Measurements from ENCODE around the gene ECHS1.

The ECHS1 gene

DNA sequence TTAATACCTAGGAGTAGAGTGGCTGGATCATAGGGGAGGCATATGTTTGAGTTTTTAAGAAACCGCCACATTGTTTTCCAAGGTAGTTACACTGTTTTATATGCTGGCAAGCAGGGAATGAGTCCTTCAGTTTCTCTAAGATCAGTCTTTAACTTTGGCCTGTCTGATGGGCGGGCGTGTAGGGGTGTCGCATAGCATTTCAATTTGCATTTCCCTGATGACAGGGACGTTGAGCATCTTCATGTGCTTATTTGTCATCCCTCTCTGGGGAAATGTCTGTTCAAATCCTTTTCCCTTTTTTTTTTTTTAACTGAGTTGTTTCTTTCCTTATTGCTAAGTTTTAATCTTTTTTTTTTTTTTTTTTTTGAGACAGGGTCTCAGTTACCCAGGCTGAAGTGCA lies 30.6 kb upstream of the ECHS1 start:
- TF ChIP-seq, protein P1, sequence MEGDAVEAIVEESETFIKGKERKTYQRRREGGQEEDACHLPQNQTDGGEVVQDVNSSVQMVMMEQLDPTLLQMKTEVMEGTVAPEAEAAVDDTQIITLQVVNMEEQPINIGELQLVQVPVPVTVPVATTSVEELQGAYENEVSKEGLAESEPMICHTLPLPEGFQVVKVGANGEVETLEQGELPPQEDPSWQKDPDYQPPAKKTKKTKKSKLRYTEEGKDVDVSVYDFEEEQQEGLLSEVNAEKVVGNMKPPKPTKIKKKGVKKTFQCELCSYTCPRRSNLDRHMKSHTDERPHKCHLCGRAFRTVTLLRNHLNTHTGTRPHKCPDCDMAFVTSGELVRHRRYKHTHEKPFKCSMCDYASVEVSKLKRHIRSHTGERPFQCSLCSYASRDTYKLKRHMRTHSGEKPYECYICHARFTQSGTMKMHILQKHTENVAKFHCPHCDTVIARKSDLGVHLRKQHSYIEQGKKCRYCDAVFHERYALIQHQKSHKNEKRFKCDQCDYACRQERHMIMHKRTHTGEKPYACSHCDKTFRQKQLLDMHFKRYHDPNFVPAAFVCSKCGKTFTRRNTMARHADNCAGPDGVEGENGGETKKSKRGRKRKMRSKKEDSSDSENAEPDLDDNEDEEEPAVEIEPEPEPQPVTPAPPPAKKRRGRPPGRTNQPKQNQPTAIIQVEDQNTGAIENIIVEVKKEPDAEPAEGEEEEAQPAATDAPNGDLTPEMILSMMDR (conservative IDR thresholded peaks at IDR 0.05; ENCODE audit: low read length) = no peak
- no peak for DNase-seq (ENCODE audit: low read depth)
- no peak overlapping the region for H3K4me3 ChIP-seq (ENCODE audit: low read length)

DNA sequence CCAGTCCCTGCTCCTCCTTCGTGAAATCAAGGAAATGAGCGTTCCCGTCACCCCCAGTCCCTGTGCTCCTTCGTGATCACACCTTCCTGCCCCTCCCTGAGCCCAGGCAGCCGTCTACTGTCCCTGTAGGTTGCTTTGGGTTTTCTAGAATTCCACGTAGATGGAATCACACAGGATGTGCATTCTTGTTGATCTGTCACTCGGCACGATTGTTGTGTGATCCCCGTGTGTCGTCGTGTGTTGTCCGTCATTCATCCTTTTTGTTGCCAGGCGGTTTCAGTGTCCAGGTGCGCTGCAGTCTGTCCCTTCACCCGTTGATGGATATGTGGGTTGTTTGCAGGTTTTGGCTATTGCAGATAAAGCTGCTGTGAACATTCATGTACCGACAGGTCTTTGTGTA lies 30.2 kb upstream of the ECHS1 start:
- H3K4me3 ChIP-seq (ENCODE audit: low read length) = no peak overlapping the region
- TF ChIP-seq, protein P1 (conservative IDR thresholded peaks at IDR 0.05; ENCODE audit: low read length) = no peak
- no peak for DNase-seq (ENCODE audit: low read depth)

DNA sequence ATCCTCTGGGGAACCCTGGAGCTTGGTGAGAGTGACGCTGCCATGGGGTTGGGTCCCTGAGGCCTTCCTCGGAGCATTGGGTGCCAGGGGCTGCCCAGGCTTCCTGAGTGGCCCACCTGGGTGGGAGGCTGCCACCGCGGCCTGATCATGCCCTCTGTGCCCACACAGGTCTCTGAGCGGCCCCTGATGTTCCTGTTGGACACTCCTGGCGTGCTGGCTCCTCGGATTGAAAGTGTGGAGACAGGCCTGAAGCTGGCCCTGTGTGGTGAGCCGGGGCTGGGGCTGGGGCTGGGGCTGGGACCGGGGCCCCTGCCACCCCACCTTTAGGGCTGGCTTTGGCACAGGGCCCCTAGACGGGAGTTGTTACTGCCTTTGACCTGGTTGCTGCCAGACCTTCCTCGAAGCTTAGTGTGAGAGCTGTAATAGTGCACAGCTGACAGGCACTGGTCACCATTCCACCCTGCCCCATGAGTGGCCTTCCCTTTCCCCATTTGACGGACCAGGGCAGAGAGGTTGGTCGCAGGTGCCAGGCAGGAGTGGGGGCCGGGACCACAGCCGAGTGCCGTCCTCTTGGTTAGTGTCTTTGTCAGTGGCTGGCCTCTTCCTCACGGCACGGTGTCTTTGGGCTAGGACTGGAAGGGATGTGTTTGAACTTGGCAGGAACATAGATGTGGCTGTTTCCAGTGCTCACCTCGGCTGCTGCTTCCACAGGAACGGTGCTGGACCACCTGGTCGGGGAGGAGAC lies 29.0 kb upstream of the ECHS1 start:
- H3K4me3 ChIP-seq (ENCODE audit: low read length) = no peak overlapping the region
- DNase-seq (ENCODE audit: low read depth) = no peak
- TF ChIP-seq, protein P1 (conservative IDR thresholded peaks at IDR 0.05; ENCODE audit: low read length) = no peak

DNA sequence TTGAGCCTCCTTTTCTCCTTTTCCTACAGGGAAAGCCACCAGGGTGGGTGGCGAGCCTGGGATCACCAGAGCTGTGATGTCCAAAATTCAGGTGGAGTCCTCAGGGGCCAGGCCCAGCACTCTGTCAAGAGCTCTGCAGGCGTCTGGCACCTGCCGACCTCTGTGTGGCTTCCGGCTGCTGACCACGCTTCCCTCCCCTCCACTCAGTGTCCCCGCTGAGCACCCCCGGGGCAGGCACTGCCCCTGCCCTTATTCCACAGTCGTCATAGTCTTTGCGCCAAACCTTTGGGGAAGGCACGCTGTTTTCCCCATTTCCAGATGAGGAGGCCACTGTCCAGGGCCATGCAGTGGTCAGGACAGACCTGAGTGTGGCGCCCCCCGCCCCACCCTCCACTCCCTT lies 28.3 kb upstream of the ECHS1 start:
- no peak overlapping the region for H3K4me3 ChIP-seq (ENCODE audit: low read length)
- TF ChIP-seq, protein P1 (conservative IDR thresholded peaks at IDR 0.05; ENCODE audit: low read length) = no peak
- DNase-seq (ENCODE audit: low read depth) = no peak

DNA sequence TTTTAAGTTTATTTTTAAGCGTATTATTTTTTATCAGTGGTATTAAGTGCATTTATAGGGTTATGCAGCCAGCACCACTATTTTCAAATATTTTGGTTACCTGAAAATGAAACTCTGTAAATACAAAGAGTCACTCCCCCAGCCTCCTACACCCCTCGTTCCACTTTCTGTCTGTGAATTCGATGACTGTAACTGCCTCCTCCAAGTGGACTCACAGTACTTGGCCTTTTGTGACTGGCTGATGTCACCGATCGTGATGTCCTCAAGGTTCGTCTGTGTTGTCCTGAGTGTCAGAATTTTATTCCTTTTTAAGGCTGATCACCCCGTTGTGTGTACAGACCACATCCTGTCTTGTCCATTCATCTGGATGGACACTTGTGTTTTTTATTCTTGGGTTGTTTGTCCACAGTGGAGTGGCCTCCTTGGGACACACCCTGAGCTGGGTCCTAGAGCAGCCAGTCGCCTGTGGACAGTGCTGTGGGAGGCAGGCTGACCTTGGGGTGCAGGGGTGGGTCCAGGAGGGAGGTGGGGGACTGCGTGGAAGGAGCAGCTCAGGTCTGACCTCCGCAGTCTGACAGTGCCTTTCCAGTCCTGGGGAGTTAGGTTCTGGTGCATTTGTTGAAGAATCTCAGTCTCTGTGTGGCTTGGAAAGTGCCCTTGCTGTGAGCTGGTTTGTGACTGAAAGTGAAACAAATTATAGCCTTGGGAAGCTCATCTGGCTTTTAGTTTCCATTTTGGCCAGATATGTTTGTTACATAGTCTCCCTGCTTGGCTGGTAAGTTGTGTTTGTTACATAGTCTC lies 27.7 kb upstream of the ECHS1 start:
- no peak for DNase-seq (ENCODE audit: low read depth)
- no peak overlapping the region for H3K4me3 ChIP-seq (ENCODE audit: low read length)
- TF ChIP-seq, protein P1 (conservative IDR thresholded peaks at IDR 0.05; ENCODE audit: low read length) = no peak

DNA sequence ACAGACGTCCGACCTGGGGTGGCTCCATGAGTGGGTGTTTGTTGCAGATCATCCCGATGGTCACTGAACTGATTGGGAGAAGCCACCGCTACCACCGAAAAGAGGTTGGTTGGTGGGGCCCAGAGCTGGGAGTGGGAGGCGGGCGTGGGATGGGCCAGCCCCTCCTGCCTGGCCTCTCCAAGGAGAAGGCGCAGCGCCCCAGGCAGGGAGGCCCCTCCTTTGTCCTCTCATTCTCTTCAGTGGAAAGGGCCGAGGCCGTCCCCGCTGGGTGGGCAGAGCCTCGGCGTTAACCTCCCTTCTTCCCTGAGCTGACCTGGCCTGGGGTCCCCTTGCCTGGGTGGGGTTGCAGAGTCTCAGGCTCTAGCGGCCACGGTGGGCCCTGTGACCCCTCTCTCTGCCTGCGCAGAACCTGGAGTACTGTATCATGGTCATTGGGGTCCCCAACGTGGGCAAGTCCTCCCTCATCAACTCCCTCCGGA lies 26.0 kb upstream of the ECHS1 start:
- TF ChIP-seq, protein P1 (conservative IDR thresholded peaks at IDR 0.05; ENCODE audit: low read length) = no peak
- H3K4me3 ChIP-seq (ENCODE audit: low read length) = no peak overlapping the region
- no peak for DNase-seq (ENCODE audit: low read depth)

Measured in AG10803 (cell line).